ENCODE measurements around the gene TNFAIP2.
"Not testable (repeated sequence)": the region's sequence is repeated elsewhere in the genome, so short reads cannot be mapped to it uniquely, and the experiment has no call there.

The TNFAIP2 gene

DNA sequence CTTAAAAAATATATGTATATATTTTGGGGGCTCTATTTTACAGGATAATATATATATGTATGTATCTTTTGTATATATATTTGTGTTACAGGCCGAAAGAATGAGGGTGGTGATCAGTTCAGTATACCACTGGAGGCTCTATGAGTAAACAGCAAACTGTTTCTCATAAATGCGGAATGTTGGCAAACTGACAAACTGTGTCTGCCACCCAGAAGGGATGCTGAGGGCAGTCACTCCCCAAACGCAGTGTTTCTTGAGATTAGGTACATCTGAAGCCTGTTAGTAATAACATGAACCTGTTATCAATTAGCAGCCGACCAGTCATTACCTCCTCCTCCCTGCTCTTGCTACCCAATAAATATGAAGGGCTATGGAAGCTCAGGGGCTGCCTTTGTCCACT is 20.8 kb downstream of the TNFAIP2 start:
- H3K27me3 ChIP-seq (ENCODE audit: control insufficient read depth, insufficient read depth, low read length), result peaks cover 15% of the 10 kb centered on the region
- no peaks in the 10 kb centered on the region for H3K36me3 ChIP-seq (ENCODE audit: control insufficient read depth, low read depth, low read length)
- H3K9ac ChIP-seq (ENCODE audit: low read length), result no peak overlapping the region
- H3K27ac ChIP-seq (ENCODE audit: low read length), result no peak overlapping the region
- H3K4me3 ChIP-seq (ENCODE audit: low read length), result no peak overlapping the region
- peaks cover 6% of the 10 kb centered on the region for H3K4me1 ChIP-seq (ENCODE audit: control insufficient read depth, low read depth, low read length)
- H3K9me3 ChIP-seq (ENCODE audit: control insufficient read depth, low read depth, low read length), result no peaks in the 10 kb centered on the region

DNA sequence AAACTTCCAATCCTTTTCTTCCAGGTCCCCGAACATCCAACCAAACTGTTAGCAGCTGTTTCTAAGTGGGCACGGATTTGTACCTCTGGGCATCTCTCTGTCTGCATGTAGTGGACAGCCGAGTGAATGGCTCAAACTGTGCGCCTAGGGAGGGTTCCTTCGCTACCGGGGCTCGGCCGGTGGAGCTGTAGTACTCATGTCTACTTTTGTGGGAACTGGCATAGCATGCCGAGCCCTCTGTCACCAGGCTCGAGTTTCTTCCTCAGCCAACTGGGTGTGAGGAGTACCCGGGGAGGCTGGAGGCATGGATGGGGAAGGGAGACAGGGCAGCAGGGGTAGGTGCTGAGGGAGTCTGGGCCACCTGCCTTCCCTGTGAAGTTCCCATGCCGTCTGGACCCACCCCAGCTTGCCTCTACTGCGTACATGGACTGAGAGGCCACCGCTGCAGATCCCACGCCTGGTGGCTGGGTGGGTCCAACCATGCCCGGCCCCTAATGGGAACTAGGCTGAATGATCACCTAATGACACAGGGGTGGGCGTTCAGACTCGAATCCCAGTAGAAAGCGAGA is 23.0 kb downstream of the TNFAIP2 start:
- no peaks in the 10 kb centered on the region for H3K27me3 ChIP-seq (ENCODE audit: control insufficient read depth, insufficient read depth, low read length)
- H3K4me3 ChIP-seq (ENCODE audit: low read length), result no peak overlapping the region
- no peak overlapping the region for H3K9ac ChIP-seq (ENCODE audit: low read length)
- no peaks in the 10 kb centered on the region for H3K4me1 ChIP-seq (ENCODE audit: control insufficient read depth, low read depth, low read length)
- no peak overlapping the region for H3K27ac ChIP-seq (ENCODE audit: low read length)
- no peaks in the 10 kb centered on the region for H3K36me3 ChIP-seq (ENCODE audit: control insufficient read depth, low read depth, low read length)
- H3K9me3 ChIP-seq (ENCODE audit: control insufficient read depth, low read depth, low read length), result no peaks in the 10 kb centered on the region

DNA sequence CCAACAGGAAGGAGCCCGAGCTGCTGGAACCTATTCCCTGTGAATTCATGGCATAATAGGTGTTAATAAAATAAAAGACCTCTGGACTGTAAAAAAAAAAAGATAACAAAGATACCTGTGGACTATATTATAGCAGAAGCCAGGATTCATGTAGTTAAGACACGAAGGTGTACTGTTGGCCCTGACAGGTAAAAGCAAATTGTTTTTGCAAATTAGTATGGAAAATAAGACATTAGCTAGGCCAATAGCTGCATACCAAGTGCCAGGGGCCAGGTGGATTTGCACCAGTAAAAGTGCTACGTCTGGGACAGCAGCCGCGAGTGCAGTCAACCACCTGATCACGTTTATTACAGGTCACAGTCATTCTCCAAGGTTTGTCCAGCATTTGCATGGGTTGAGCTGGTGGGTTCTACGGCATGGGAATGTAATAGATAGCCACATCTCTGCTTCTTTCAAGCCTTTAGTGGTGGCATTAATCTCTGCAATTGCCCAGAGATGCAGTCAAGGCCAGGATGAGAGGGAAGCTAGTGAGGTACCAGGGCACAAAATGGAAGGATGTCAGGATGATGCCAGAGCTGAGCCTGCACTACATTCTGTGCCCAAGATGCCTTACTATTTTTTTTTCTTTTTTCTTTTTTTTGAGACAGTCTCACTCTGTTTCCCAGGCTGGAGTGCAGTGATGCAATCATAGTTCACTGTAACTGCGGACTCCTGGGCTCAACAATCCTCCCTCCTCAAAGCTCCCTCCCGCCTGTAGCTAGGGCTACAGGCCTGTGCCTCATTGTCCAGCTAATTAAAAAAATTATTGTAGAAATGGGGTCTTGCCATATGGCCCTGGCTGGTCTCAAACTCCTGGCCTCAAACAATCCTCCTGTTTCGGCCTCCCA is 26.3 kb downstream of the TNFAIP2 start:
- Histone ChIP-seq H3K9ac (ENCODE audit: low read length) (no peak overlapping the region), H3K36me3 (ENCODE audit: control insufficient read depth, low read depth, low read length) (no peaks in the 10 kb centered on the region), H3K27me3 (ENCODE audit: control insufficient read depth, insufficient read depth, low read length) (no peaks in the 10 kb centered on the region), H3K4me1 (ENCODE audit: control insufficient read depth, low read depth, low read length) (no peaks in the 10 kb centered on the region), H3K4me3 (ENCODE audit: low read length) (no peak overlapping the region), H3K9me3 (ENCODE audit: control insufficient read depth, low read depth, low read length) (no peaks in the 10 kb centered on the region), H3K27ac (ENCODE audit: low read length) (no peak overlapping the region)

DNA sequence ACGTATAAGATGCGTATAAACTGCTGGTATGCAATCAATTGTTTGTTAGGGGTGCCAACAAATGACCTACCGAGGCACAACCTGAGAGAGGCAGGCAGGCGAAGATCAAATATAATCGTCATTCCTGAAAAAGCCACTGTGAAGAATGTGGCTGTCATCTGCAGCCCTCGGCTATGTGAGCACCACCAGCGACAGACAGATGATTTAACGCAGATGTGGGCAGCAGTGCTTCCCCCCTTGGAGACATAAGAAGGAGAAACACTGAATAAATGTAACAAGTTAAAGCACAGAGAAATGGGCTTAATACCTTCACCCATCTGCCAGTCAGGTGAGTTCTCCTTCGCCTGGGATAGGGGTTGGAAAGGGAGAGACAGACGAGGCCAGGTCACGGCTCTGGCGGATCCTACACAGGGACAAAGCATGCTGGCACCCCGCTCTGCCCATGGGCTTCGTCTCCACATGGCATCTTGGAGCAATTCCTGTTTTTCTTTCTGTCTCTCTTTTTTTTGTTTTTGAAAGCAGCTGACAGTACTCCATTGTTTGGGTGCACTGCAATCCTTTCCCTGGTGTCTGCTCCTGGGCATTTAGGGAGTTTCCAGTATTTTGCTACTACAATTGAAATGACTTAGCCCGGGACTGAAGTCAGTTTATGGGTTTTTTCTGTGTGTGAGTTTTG is 28.1 kb downstream of the TNFAIP2 start:
- no peaks in the 10 kb centered on the region for H3K4me1 ChIP-seq (ENCODE audit: control insufficient read depth, low read depth, low read length)
- H3K27ac ChIP-seq (ENCODE audit: low read length), result no peak overlapping the region
- H3K9me3 ChIP-seq (ENCODE audit: control insufficient read depth, low read depth, low read length), result no peaks in the 10 kb centered on the region
- no peak overlapping the region for H3K9ac ChIP-seq (ENCODE audit: low read length)
- no peaks in the 10 kb centered on the region for H3K27me3 ChIP-seq (ENCODE audit: control insufficient read depth, insufficient read depth, low read length)
- no peaks in the 10 kb centered on the region for H3K36me3 ChIP-seq (ENCODE audit: control insufficient read depth, low read depth, low read length)
- H3K4me3 ChIP-seq (ENCODE audit: low read length), result no peak overlapping the region

DNA sequence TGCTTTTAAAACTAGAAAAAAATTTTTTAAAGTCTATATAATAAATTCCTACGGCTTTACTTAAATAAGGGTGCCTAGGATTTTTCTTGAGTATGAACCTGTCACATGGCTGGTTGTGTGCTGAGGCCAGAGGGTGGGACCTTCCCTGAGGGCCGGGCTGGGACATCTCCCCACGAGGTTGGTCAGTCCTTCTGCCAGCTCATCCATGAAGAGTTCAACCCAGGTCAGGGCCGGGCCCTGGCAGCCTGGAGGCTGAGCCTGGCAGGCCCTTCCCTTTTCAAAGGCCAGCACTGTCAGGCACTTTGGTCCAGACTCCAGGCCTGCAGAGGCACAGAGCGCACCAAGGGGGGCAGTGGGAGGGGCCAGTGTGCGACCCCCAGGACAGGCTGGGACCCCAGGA is 31.7 kb downstream of the TNFAIP2 start:
- H3K9ac ChIP-seq (ENCODE audit: low read length), result no peak overlapping the region
- H3K9me3 ChIP-seq (ENCODE audit: control insufficient read depth, low read depth, low read length), result no peaks in the 10 kb centered on the region
- no peaks in the 10 kb centered on the region for H3K36me3 ChIP-seq (ENCODE audit: control insufficient read depth, low read depth, low read length)
- H3K4me1 ChIP-seq (ENCODE audit: control insufficient read depth, low read depth, low read length), result peaks cover 3% of the 10 kb centered on the region
- H3K4me3 ChIP-seq (ENCODE audit: low read length), result no peak overlapping the region
- no peaks in the 10 kb centered on the region for H3K27me3 ChIP-seq (ENCODE audit: control insufficient read depth, insufficient read depth, low read length)
- no peak overlapping the region for H3K27ac ChIP-seq (ENCODE audit: low read length)

DNA sequence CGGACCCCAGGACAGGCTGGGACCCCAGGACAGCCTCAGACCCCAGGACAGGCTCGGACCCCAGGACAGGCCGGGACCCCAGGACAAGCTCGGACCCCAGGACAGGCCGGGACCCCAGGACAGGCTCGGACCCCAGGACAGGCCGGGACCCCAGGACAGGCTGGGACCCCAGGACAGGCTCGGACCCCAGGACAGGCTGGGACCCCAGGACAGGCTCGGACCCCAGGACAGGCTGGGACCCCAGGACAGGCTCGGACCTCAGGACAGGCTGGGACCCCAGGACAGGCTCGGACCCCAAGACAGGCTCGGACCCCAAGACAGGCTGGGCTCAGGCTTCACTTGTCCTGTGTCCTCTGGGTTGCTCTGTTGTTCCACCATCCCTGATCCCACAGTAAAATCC is 32.2 kb downstream of the TNFAIP2 start:
- not testable (repeated sequence) for H3K27me3 ChIP-seq (ENCODE audit: control insufficient read depth, insufficient read depth, low read length); H3K9ac ChIP-seq (ENCODE audit: low read length); H3K27ac ChIP-seq (ENCODE audit: low read length); H3K9me3 ChIP-seq (ENCODE audit: control insufficient read depth, low read depth, low read length); H3K4me1 ChIP-seq (ENCODE audit: control insufficient read depth, low read depth, low read length); H3K4me3 ChIP-seq (ENCODE audit: low read length); H3K36me3 ChIP-seq (ENCODE audit: control insufficient read depth, low read depth, low read length)

DNA sequence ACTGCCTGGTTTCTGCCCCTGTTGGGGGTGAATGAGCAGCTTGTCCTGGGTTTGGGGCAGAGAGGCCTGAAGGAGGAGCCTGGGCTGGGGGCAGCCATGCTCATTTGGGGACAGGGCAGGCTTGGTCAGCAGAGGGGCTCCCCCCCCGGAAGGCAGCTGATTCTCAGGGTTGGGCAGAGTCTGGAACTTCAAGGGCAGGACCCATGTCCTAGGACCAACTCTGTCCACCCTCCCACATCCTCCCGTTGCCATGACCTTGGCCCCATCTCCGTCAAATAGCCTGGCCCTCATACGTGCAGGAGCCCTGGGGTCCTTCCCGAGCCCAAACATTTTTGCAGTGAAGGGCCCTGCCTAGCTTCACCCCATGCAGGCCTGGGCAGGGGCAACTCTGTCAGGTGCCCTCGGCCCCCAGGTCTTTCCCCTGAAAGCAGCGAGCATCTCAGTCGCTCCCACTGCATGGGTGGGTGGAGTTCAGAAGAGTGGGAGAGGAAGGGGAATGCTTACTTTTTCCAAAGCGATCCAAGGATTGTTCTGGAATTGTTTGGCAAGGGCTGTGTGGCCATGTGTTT is 32.6 kb downstream of the TNFAIP2 start:
- H3K27ac ChIP-seq (ENCODE audit: low read length), result no peak overlapping the region

DNA sequence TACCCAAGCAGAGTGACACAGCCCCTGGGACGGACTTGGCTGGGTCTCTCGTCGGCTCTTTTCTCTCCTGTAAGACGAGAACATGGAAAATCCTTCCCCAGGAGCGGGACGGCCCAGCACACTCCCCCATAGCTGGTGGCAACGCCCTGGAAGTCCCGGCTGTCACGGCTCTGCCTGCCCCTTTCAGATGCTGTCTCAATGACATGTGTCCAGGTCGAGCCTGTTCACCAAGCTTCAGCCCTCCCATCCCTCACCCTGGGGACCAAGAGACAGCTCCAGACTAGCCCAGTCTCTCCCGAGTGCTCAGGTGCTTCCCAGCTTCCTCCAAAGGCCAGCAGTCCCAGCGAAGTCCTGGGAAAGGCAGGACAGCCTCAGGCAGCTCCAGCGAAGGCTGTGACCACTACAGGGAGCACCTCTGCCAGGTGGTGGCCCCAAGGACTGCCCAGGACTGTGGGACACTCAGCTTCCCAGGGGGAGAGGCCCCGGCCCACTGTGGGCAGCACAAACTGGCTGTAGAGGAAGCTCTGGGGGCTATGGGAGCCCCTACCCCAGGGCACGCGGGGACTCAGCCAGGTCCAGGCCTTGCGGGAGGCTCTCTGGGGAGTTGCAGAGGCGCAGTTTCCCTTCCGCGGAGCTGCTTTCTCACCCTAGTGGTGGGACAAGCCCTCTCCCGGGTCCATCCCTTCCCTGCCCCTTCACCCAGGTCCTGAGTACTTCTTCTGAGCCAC is 33.6 kb downstream of the TNFAIP2 start:
- Histone ChIP-seq H3K36me3 (ENCODE audit: control insufficient read depth, low read depth, low read length) (no peaks in the 10 kb centered on the region), H3K27ac (ENCODE audit: low read length) (no peak overlapping the region), H3K27me3 (ENCODE audit: control insufficient read depth, insufficient read depth, low read length) (no peaks in the 10 kb centered on the region), H3K4me1 (ENCODE audit: control insufficient read depth, low read depth, low read length) (peaks cover 3% of the 10 kb centered on the region), H3K4me3 (ENCODE audit: low read length) (no peak overlapping the region), H3K9me3 (ENCODE audit: control insufficient read depth, low read depth, low read length) (no peaks in the 10 kb centered on the region), H3K9ac (ENCODE audit: low read length) (no peak overlapping the region)

More for the DNA sequence above, 32.6 kb downstream of the TNFAIP2 start:
- Histone ChIP-seq H3K4me1 (ENCODE audit: control insufficient read depth, low read depth, low read length) (peaks cover 3% of the 10 kb centered on the region), H3K9ac (ENCODE audit: low read length) (no peak overlapping the region), H3K4me3 (ENCODE audit: low read length) (no peak overlapping the region), H3K9me3 (ENCODE audit: control insufficient read depth, low read depth, low read length) (no peaks in the 10 kb centered on the region), H3K27me3 (ENCODE audit: control insufficient read depth, insufficient read depth, low read length) (no peaks in the 10 kb centered on the region), H3K36me3 (ENCODE audit: control insufficient read depth, low read depth, low read length) (no peaks in the 10 kb centered on the region)

DNA sequence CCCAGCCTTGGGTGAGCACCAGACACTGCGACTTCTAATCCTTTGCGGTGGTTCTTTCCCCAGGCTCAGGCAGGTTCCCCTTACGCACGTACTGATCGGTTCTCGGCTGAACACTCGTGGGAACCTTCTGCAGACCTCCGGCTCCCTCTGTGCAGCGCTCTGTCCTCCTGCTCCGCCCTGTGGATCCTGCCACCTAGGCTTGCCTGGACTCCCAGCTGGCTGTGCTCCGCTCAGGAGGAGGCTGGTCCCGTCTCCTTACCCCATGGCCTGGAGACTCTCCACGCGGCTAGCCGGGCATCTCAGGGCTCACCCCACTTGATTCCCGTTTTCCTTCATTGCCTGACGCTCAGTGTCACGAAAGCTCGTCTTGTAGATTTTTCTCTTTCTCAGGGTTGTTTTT is 34.7 kb downstream of the TNFAIP2 start:
- H3K27me3 ChIP-seq (ENCODE audit: control insufficient read depth, insufficient read depth, low read length), result no peaks in the 10 kb centered on the region
- no peak overlapping the region for H3K27ac ChIP-seq (ENCODE audit: low read length)
- no peak overlapping the region for H3K4me3 ChIP-seq (ENCODE audit: low read length)
- no peaks in the 10 kb centered on the region for H3K9me3 ChIP-seq (ENCODE audit: control insufficient read depth, low read depth, low read length)
- H3K36me3 ChIP-seq (ENCODE audit: control insufficient read depth, low read depth, low read length), result no peaks in the 10 kb centered on the region
- H3K4me1 ChIP-seq (ENCODE audit: control insufficient read depth, low read depth, low read length), result peaks cover 3% of the 10 kb centered on the region
- H3K9ac ChIP-seq (ENCODE audit: low read length), result no peak overlapping the region

DNA sequence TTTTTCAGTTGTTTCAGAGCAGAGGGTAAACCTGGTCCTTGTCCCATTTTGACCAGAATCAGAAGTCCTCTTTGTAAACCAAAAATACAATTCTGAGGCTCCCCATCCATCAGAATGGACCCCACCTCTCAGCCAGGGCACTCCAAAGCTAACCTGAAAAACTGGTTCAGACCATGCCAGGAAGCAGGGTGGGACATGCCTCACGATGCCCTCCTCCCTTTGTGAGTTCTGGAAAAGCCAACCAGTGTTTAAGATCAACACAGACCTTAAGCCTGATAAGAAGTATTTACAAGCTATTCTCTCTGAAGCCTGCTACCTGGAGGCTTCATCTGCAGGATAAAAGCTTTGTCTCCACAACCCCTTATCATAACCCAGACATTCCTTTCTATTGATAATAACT is 35.4 kb downstream of the TNFAIP2 start:
- H3K36me3 ChIP-seq (ENCODE audit: control insufficient read depth, low read depth, low read length), result no peaks in the 10 kb centered on the region
- H3K9me3 ChIP-seq (ENCODE audit: control insufficient read depth, low read depth, low read length), result no peaks in the 10 kb centered on the region
- H3K27me3 ChIP-seq (ENCODE audit: control insufficient read depth, insufficient read depth, low read length), result no peaks in the 10 kb centered on the region
- H3K27ac ChIP-seq (ENCODE audit: low read length), result no peak overlapping the region
- no peak overlapping the region for H3K9ac ChIP-seq (ENCODE audit: low read length)
- H3K4me1 ChIP-seq (ENCODE audit: control insufficient read depth, low read depth, low read length), result peaks cover 3% of the 10 kb centered on the region
- H3K4me3 ChIP-seq (ENCODE audit: low read length), result no peak overlapping the region
